IMR-90 (cell line): ENCODE measurements around the gene ATG7.
"Not testable (repeated sequence)": the region's sequence is repeated elsewhere in the genome, so short reads cannot be mapped to it uniquely, and the experiment has no call there.

Experiments used
- CEBPB ChIP-seq: IDR thresholded peaks from 2 replicates; pipeline ENCODE4 v1.6.1; 2012; ENCODE audit warnings: low read depth, low read length, improper control_type of control experiment
- CHD1 ChIP-seq: IDR thresholded peaks from 2 replicates; pipeline ENCODE4 v1.6.1; 2012; ENCODE audit warnings: low read depth, low read length, improper control_type of control experiment
- CTCF ChIP-seq: conservative IDR thresholded peaks from 2 replicates; pipeline ENCODE4 v1.5.1; 2012; ENCODE audit warnings: mild to moderate bottlenecking, low read depth, low read length, improper control_type of control experiment
- ELK1 ChIP-seq: fragments of 150-350 bp; IDR thresholded peaks from 2 replicates; pipeline ENCODE4 v1.6.1; 2016; ENCODE audit warnings: low read depth, mild to moderate bottlenecking, low read length, moderate library complexity, borderline replicate concordance
- FOS ChIP-seq: fragments of 150-350 bp; IDR thresholded peaks from 2 replicates; pipeline ENCODE4 v1.6.1; 2016; ENCODE audit warnings: low read depth, low read length
- MAFK ChIP-seq: IDR thresholded peaks from 2 replicates; pipeline ENCODE4 v1.6.1; 2012; ENCODE audit warnings: low read depth, low read length, improper control_type of control experiment
- MAZ ChIP-seq: IDR thresholded peaks from 2 replicates; pipeline ENCODE4 v1.6.1; 2012; ENCODE audit warnings: low read depth, mild to moderate bottlenecking, low read length, improper control_type of control experiment, moderate library complexity, borderline replicate concordance
- MXI1 ChIP-seq: IDR thresholded peaks from 2 replicates; pipeline ENCODE4 v1.6.1; 2012; ENCODE audit warnings: low read depth, mild to moderate bottlenecking, low read length, moderate library complexity, borderline replicate concordance
- POLR2A ChIP-seq: IDR thresholded peaks from 2 replicates; pipeline ENCODE4 v1.6.1; 2012; ENCODE audit warnings: mild to moderate bottlenecking, low read depth, low read length
- RCOR1 ChIP-seq: IDR thresholded peaks from 2 replicates; pipeline ENCODE4 v1.6.1; 2012; ENCODE audit warnings: mild to moderate bottlenecking, low read length, improper control_type of control experiment; ENCODE audit not compliant: insufficient replicate concordance
- TF ChIP-seq, protein P1 (sequence below): fragments of 150-350 bp; IDR thresholded peaks from 2 replicates; pipeline ENCODE4 v1.6.1; 2017; ENCODE audit warnings: mild to moderate bottlenecking, antibody characterized with exemption, low read length, low read depth

- not testable (repeated sequence) for TF ChIP-seq CTCF, RCOR1, MAZ, POLR2A, FOS, CEBPB, MXI1, CHD1, ELK1
- peak; percentile 30 for TF ChIP-seq MAFK
- TF ChIP-seq, protein P1, sequence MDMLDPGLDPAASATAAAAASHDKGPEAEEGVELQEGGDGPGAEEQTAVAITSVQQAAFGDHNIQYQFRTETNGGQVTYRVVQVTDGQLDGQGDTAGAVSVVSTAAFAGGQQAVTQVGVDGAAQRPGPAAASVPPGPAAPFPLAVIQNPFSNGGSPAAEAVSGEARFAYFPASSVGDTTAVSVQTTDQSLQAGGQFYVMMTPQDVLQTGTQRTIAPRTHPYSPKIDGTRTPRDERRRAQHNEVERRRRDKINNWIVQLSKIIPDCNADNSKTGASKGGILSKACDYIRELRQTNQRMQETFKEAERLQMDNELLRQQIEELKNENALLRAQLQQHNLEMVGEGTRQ = not testable (repeated sequence)
These were observed 76.7 kb downstream of the ATG7 start for GRCh38 chr3:11348877-11349276.
